Gastroesophageal sphincter (tissue), 3 donors: ENCODE measurements around the gene PIP4K2B.

Experiments
- CTCF ChIP-seq, 4 experiments: fragments of 200-600 bp in 2 of 4; fragments of 450-650 bp in 2 of 4; sonication (generic) in 1 of 4; IDR thresholded peaks; one replicate each; pipeline ENCODE4 v1.5.1; 2017 to 2019; ENCODE audit warnings: antibody characterized with exemption in 4 of 4, mild to moderate bottlenecking in 2 of 4, moderate library complexity in 2 of 4
- EP300 ChIP-seq: sonication (generic); formaldehyde crosslinking; IDR thresholded peaks from one replicate; pipeline ENCODE4 v1.6.1; 2017; ENCODE audit warnings: antibody characterized with exemption, mild to moderate bottlenecking
- POLR2A ChIP-seq, 2 donors: fragments of 450-650 bp; IDR thresholded peaks; one replicate each; pipeline ENCODE4 v1.6.1; 2017; ENCODE audit warnings: antibody characterized with exemption in 2 of 2, mild to moderate bottlenecking in 2 of 2, moderate library complexity in 1 of 2
- POLR2AphosphoS5 ChIP-seq: sonication (generic); formaldehyde crosslinking; IDR thresholded peaks from one replicate; pipeline ENCODE4 v1.6.1; 2017; ENCODE audit warnings: antibody characterized with exemption

- TF ChIP-seq CTCF (IDR thresholded peaks at IDR 0.05): no peak
- no peak for TF ChIP-seq POLR2A (IDR thresholded peaks at IDR 0.05)
- TF ChIP-seq POLR2AphosphoS5: no peak
- TF ChIP-seq EP300: no peak
Measured at GRCh38 chr17:38791162-38791561, 8.2 kb downstream of the PIP4K2B start.
